ENCODE data around the gene TMEM131L.
"Not testable (repeated sequence)": the region's sequence is repeated elsewhere in the genome, so short reads cannot be mapped to it uniquely, and the experiment has no call there.

GRCh38 chr4:153567660-153568059, 101.5 kb downstream of the TMEM131L start:
- not testable (repeated sequence) for TF ChIP-seq CTCF, POLR2A (IDR thresholded peaks at IDR 0.05)

Data from adrenal gland (tissue), 5 donors.